Progenitor cell of endocrine pancreas (in vitro differentiated cells): Measurements from ENCODE around the gene CYB561. TPM values are rescaled to one million over a fixed set of nuclear protein-coding genes. Genes with fewer than 3 reads are reported as not detected.

Source experiments
- DNase-seq: peaks from one replicate; pipeline ENCODE4 v3.0.0; 2021; ENCODE audit warnings: low spot score; ENCODE audit not compliant: unreplicated experiment
- H3K27ac Mint-ChIP-seq: 2 replicates; pipeline ENCODE4 v1.8.0; 2021; ENCODE audit warnings: mild to moderate bottlenecking, moderate library complexity, mixed read lengths
- H3K27me3 Mint-ChIP-seq: 2 replicates; pipeline ENCODE4 v1.8.0; 2021; ENCODE audit warnings: mixed read lengths
- H3K36me3 Mint-ChIP-seq: 2 replicates; pipeline ENCODE4 v1.8.0; 2022; ENCODE audit warnings: mixed read lengths; ENCODE audit not compliant: insufficient read depth
- H3K4me1 Mint-ChIP-seq: 2 replicates; pipeline ENCODE4 v1.8.0; 2021; ENCODE audit warnings: low read depth, mixed read lengths
- H3K4me3 Mint-ChIP-seq: 2 replicates; pipeline ENCODE4 v1.8.0; 2021; ENCODE audit warnings: low read depth, mild to moderate bottlenecking, moderate library complexity, mixed read lengths
- H3K9me3 Mint-ChIP-seq: 2 replicates; pipeline ENCODE4 v1.8.0; 2021; ENCODE audit warnings: low read depth, mixed read lengths
- CTCF ChIP-seq: fragments of 200-600 bp; sonication (generic); IDR thresholded peaks from one replicate; pipeline ENCODE4 v1.5.0; 2021; ENCODE audit warnings: antibody characterized with exemption, mild to moderate bottlenecking; ENCODE audit not compliant: unreplicated experiment
- total RNA-seq: library from RNA; stranded (reverse); gene quantifications from 2 replicates; pipeline ENCODE4 v1.2.1, GENCODE V29; 2021

The CYB561 gene
- total RNA-seq, 1 donor from 2014 or later: 34.5 TPM

DNA sequence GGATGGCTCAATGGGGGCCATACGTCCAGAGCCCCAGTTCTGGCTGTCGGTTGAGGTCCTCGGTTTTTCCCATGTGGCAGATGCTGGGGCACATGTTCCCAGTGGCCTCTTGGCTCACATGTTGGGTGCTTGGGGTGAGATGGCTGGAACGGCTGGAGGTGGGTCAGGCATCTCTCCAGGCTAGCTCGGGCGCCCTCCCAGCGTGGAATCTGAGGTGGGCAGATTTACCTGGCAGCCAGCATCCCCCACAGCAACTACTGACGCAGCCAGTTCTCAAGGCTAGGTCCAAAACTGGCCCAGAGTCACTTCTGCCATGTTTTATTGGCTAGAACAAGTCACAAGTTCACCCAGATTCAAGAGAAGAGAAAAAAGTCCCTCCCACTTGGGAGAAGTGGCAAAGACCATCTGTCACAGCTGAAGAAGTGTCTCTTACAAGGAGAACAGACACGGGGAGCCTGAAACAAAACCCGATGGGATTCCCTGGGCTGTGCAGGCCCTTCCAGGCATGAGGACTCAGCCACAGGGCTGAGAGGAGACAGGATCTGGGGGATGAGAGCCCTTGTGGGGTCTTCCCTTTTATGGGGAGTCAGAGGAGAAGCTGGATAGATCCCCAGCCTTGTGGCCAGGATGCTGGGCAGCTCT, 46.0 kb upstream of the CYB561 start:
- Mint-ChIP-seq H3K4me3 (no peak overlapping the region), H3K36me3 (no peaks in the 10 kb centered on the region), H3K27ac (no peak overlapping the region), H3K9me3 (no peaks in the 10 kb centered on the region), H3K4me1 (no peaks in the 10 kb centered on the region), H3K27me3 (peaks cover 13% of the 10 kb centered on the region)
- no peak for TF ChIP-seq CTCF
- DNase-seq: no peak

- no peak for DNase-seq
- Mint-ChIP-seq H3K27ac (no peak overlapping the region), H3K4me3 (no peak overlapping the region)
Observed at GRCh38 chr17:63491413-63491812, 45.3 kb upstream of the CYB561 start.

GRCh38 chr17:63490858-63491400, 44.8 kb upstream of the CYB561 start:
- Mint-ChIP-seq H3K4me1 (no peaks in the 10 kb centered on the region), H3K27me3 (peaks cover 13% of the 10 kb centered on the region), H3K36me3 (no peaks in the 10 kb centered on the region), H3K4me3 (no peak overlapping the region), H3K27ac (no peak overlapping the region), H3K9me3 (no peaks in the 10 kb centered on the region)
- TF ChIP-seq CTCF: no peak
- DNase-seq: no peak

More at GRCh38 chr17:63491413-63491812, 45.3 kb upstream of the CYB561 start:
- H3K27me3 Mint-ChIP-seq: peaks cover 13% of the 10 kb centered on the region
- no peaks in the 10 kb centered on the region for H3K4me1 Mint-ChIP-seq
- no peaks in the 10 kb centered on the region for H3K36me3 Mint-ChIP-seq
- H3K9me3 Mint-ChIP-seq: no peaks in the 10 kb centered on the region
- TF ChIP-seq CTCF: no peak

DNA sequence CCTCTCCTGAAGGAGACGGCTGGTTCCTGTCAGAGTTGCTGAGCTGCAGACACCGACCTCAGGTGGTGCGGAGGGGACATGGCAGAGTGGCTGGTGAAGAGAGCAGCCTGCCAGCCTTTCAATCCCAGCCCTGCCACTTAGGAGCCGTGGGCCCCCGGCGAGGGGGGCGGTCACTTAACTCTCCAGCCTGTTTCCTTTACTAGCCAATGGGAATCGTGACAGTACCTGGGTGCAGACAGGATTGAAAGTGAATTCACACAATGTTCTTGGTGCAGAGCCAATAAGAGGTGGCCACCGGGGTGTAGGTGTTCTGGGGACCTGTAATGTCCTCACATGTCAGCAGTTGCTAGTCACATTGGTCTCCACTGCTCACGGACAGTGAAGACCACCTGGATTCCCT, 44.2 kb upstream of the CYB561 start:
- TF ChIP-seq CTCF: no peak
- no peak for DNase-seq

GRCh38 chr17:63489291-63489690, 43.2 kb upstream of the CYB561 start:
- Mint-ChIP-seq H3K4me3 (no peak overlapping the region), H3K27ac (no peak overlapping the region), H3K9me3 (no peaks in the 10 kb centered on the region), H3K4me1 (no peaks in the 10 kb centered on the region), H3K36me3 (no peaks in the 10 kb centered on the region), H3K27me3 (peaks cover 13% of the 10 kb centered on the region)
- no peak for DNase-seq
- TF ChIP-seq CTCF: no peak

More for the DNA sequence above, 44.2 kb upstream of the CYB561 start:
- H3K27ac Mint-ChIP-seq: no peak overlapping the region
- no peak overlapping the region for H3K4me3 Mint-ChIP-seq
- no peaks in the 10 kb centered on the region for H3K4me1 Mint-ChIP-seq
- H3K27me3 Mint-ChIP-seq: peaks cover 13% of the 10 kb centered on the region
- no peaks in the 10 kb centered on the region for H3K9me3 Mint-ChIP-seq
- no peaks in the 10 kb centered on the region for H3K36me3 Mint-ChIP-seq
